SU-DHL-6 (cell line): ENCODE results near the gene C11orf86.

Experiments used
- CTCF ChIP-seq: fragments of 200-600 bp; sonication (generic); IDR thresholded peaks from one replicate; pipeline ENCODE4 v1.5.1; 2017; ENCODE audit warnings: antibody characterized with exemption, mild to moderate bottlenecking, low read length, moderate library complexity; ENCODE audit not compliant: insufficient read depth, poor library complexity, severe bottlenecking
- EZH2phosphoT487 ChIP-seq: fragments of 200-600 bp; sonication (generic), shearing (Covaris generic); conservative IDR thresholded peaks from 2 replicates; pipeline ENCODE4 v1.6.1; 2018; ENCODE audit warnings: mild to moderate bottlenecking, antibody characterized with exemption, low read length, moderate library complexity, mixed read lengths

GRCh38 chr11:66966351-66966750 lies 8.8 kb upstream of the C11orf86 start:
- no peak for TF ChIP-seq CTCF
- no peak for TF ChIP-seq EZH2phosphoT487
